Renal cortex interstitium (tissue), 15 donors: ENCODE measurements around the gene ALAD. TPM values are rescaled to one million over a fixed set of nuclear protein-coding genes. Genes with fewer than 3 reads are reported as not detected.
"Not testable (repeated sequence)": the region's sequence is repeated elsewhere in the genome, so short reads cannot be mapped to it uniquely, and the experiment has no call there.

Source experiments
- DNase-seq, 11 donors: peaks; one replicate each; pipeline ENCODE4 v3.0.0-alpha.2; 2013; ENCODE audit warnings: low read depth in 9 of 11, low spot score in 4 of 11; ENCODE audit errors: extremely low read depth in 1 of 11
- long read RNA-seq, 16 experiments: transcript quantifications; one replicate each; lab custom pipeline, GENCODE V29; 2026
- polyA plus RNA-seq, 3 donors: library from polyadenylated mRNA; unstranded; fragments of 120-200 nt; gene quantifications; one replicate each; pipeline ENCODE4 v1.2.1, GENCODE V29; 2013; ENCODE audit not compliant: insufficient read length in 3 of 3

ALAD gene
- 10 to 100 TPM; 37.2 to 46.1 (median 41.7) TPM for polyA plus RNA-seq
- long read RNA-seq, donor 1, transcript ALAD-201 (12 exons, 3,173 nt): major isoform, 5 of 6 reads
- long read RNA-seq, donor 1, partial matches to known transcripts: 0 of 6 reads
- long read RNA-seq, donor 1, other reads (novel, unspliced or antisense): 0 of 6 reads
- long read RNA-seq, donor 2, partial matches to known transcripts: 0 of 5 reads
- long read RNA-seq, donor 2, other reads (novel, unspliced or antisense): 0 of 5 reads
- long read RNA-seq, donor 3, transcript ALAD-201 (12 exons, 3,173 nt): major isoform, 12 of 30 reads
- long read RNA-seq, donor 3, partial matches to known transcripts: 13 of 30 reads
- long read RNA-seq, donor 3, other reads (novel, unspliced or antisense): 0 of 30 reads
- long read RNA-seq, donor 4, transcript ALAD-201 (12 exons, 3,173 nt): major isoform, 8 of 10 reads
- long read RNA-seq, donor 4, partial matches to known transcripts: 0 of 10 reads
- long read RNA-seq, donor 4, other reads (novel, unspliced or antisense): 0 of 10 reads
- long read RNA-seq, donor 5: 0 reads
- long read RNA-seq, donor 6, transcript ALAD-201 (12 exons, 3,173 nt): major isoform, 6 of 6 reads
- long read RNA-seq, donor 6, partial matches to known transcripts: 0 of 6 reads
- long read RNA-seq, donor 6, other reads (novel, unspliced or antisense): 0 of 6 reads
- long read RNA-seq, donor 7, transcript ALAD-201 (12 exons, 3,173 nt): major isoform, 11 of 20 reads
- long read RNA-seq, donor 7, partial matches to known transcripts: 8 of 20 reads
- long read RNA-seq, donor 7, other reads (novel, unspliced or antisense): 0 of 20 reads
- long read RNA-seq, donor 8, transcript ALAD-201 (12 exons, 3,173 nt): major isoform, 13 of 57 reads
- long read RNA-seq, donor 8, partial matches to known transcripts: 40 of 57 reads
- long read RNA-seq, donor 8, other reads (novel, unspliced or antisense): 0 of 57 reads
- long read RNA-seq, donor 9, transcript ALAD-201 (12 exons, 3,173 nt): major isoform, 5 of 5 reads
- long read RNA-seq, donor 9, partial matches to known transcripts: 0 of 5 reads
- long read RNA-seq, donor 9, other reads (novel, unspliced or antisense): 0 of 5 reads
- long read RNA-seq, donor 10, transcript ALAD-201 (12 exons, 3,173 nt): major isoform, 7 of 22 reads
- long read RNA-seq, donor 10, partial matches to known transcripts: 14 of 22 reads
- long read RNA-seq, donor 10, other reads (novel, unspliced or antisense): 0 of 22 reads
- long read RNA-seq, donor 11, transcript ALAD-201 (12 exons, 3,173 nt): major isoform, 6 of 6 reads
- long read RNA-seq, donor 11, partial matches to known transcripts: 0 of 6 reads
- long read RNA-seq, donor 11, other reads (novel, unspliced or antisense): 0 of 6 reads
- long read RNA-seq, donor 12, transcript ALAD-201 (12 exons, 3,173 nt): major isoform, 5 of 15 reads
- long read RNA-seq, donor 12, partial matches to known transcripts: 9 of 15 reads
- long read RNA-seq, donor 12, other reads (novel, unspliced or antisense): 0 of 15 reads
- long read RNA-seq, donor 13: 0 reads
- long read RNA-seq, donor 14, partial matches to known transcripts: 0 of 5 reads
- long read RNA-seq, donor 14, other reads (novel, unspliced or antisense): 0 of 5 reads
- long read RNA-seq, donor 15: 0 reads
- long read RNA-seq, donor 16, transcript ALAD-201 (12 exons, 3,173 nt): major isoform, 16 of 26 reads
- long read RNA-seq, donor 16, partial matches to known transcripts: 6 of 26 reads
- long read RNA-seq, donor 16, other reads (novel, unspliced or antisense): 0 of 26 reads

DNA sequence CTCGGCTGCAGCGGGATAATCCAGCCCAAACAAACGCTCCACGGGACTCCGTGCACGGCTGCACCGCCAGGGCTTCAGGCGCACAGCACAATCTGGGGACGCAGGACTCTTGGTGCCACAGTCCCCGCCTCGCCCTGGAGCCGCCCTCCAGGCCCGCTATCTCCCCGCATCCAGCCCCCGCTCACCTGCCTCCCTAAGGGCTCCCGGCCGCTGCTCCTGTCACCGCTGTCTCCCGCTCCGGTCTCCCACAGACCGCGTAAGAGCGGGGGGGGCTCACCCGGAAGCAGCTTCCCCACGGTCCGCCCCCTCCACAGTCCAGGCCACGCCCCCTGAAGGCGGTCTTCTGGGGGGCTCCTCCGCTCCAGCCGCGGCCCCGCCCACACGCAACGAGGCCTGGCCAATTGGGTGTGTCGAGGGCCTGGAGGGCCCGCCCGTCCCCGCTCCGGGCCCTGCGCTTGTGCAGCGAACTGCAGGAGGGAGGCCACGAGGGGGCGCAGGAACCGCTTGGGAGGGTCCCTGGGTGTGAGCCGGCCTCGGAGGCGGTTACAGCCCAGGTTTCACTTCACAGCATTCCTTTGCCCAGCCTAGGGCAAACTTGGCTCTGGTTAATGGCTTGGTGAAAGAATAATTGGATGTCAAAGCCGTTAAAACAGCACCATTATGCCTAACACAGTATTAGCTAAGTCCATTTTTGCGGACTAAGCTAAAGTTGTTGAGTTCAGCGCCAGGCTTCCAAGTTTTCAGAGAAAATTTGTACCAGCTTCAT is at the start of gene ALAD:
TSS of gene ALAD (minus strand) at position 258 of the 766 bp plus-strand sequence. CDS start 7,725 bp downstream, outside the sequence.
- DNase-seq: peak; percentile 92 to 99 (median 99)

DNA sequence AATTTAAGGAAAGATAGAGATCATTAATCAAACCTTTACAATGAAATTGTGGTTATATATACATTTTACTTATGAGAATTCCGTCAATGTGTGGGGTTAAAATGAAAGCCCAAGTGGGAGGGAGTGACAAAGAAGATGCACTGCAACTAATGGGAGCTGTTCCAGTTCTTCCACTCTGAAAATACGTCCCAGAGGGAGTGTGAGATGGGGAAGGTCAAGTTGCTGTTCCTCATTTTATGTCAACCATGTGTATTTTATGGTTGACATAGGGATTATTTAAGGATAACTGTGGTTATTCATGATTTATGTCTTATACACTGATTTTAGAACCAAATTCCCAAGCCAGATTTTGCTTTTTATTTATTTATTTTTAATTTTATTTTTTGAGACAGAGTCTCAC is 48.3 kb upstream of the ALAD start:
- no peak for DNase-seq

DNA sequence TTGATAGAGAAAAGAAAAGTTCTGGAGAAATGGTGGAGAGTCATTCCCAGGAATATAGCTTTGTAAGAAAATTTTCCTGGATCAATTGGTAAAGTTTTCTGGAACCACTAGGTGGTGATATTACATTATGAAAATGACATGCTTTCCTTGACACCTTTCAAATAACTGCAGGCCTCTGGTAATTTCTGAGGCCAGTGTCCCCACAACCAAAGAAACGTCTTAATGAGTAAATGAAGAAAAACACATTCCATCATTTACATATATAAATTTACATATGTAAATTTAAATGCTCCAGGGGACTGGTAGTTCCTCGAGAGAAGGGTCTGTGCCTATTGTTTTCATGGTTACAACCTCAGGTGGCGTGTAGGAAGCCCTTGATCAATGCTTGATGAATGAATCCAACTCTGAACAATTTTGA is 45.2 kb upstream of the ALAD start:
- no peak for DNase-seq

DNA sequence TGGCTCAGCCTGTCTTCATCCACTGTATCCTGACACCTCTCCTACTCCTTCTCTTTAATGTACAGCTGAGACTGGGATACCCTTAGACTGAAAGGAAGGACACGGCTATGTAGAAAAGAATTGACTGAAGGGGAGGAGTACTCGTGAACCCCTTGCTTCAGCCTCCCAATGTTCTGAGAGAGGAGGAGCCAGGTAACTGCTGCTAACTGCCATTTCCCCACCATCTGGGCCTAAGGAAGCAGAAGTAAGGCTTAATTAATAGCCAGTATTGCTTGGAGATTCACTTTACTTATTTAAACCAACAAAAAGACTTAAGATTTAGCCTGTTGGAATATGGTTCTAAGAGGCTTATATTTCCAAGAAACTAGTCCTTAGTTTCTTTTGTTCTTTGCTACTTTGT is 43.7 kb upstream of the ALAD start:
- no peak for DNase-seq

DNA sequence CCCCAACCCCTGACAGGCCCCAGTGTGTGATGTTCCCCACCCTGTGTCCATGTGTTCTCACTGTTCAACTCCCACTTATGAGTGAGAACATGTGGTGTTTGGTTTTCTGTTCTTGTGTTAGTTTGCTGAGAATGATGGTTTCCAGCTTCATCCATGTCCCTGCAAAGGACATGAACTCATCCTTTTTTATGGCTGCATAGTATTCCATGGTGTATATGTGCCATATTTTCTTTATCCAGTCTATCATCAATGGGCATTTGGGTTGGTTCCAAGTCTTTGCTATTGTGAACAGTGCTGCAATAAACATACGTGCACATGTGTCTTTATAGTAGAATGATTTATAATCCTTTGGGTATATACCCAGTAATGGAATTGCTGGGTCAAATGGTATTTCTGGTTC is 36.6 kb upstream of the ALAD start:
- not testable (repeated sequence) for DNase-seq

DNA sequence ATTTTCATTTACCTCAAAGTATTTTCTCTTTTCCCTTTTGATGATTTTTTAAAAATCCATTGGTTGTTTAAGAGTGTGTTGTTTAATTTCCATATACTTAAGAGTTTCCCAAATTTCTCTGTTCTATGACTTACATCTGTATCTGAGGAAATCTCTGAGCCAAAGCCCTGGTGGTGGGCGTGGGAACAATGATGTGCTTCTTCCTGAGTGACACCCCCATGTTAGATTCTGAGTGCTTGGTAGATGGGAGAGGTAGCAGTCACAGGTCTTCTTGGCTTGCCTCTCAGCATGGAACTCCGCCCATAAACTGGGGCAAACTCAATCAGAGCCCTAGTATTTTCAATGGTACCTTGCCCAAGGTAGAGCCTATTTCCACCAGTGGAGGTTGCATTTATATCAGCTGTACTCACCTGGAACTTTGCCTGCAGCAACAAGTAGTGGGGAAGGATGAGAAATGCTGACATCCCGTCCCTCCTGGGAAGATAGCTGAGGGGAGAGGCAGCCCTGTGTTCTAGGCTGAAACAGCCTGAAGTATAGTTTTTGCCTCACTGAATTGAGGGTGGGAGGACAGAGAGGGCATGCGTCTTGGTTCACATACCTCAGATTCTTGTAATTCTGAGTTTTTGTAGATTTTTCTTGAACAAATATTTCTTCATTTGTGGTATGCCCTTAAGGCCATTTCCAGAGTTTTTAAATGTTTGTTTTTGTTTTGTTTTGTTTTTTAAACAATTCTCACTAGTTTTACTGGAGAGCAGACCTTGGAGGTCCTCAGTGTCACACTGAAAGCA is 35.8 kb upstream of the ALAD start:
- no peak for DNase-seq

DNA sequence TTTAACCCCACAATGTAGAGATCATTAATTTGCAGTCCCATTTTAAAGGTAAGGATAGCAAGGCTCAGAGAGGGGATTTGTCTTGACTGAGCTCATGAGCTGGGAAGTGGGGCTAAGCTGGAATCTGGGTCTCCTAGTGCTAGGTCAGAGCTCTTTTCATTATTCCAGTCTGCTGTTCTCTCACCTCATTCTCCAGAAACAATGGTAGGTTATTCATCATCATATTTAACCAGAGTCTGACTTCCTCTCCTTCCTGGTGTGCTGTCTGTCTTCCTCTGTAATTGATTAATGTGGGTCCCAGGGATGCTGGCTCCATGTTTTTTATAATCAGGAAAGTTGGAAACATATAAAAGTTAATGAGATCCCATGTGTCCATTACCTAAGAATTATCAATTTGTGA is 30.1 kb upstream of the ALAD start:
- no peak for DNase-seq

DNA sequence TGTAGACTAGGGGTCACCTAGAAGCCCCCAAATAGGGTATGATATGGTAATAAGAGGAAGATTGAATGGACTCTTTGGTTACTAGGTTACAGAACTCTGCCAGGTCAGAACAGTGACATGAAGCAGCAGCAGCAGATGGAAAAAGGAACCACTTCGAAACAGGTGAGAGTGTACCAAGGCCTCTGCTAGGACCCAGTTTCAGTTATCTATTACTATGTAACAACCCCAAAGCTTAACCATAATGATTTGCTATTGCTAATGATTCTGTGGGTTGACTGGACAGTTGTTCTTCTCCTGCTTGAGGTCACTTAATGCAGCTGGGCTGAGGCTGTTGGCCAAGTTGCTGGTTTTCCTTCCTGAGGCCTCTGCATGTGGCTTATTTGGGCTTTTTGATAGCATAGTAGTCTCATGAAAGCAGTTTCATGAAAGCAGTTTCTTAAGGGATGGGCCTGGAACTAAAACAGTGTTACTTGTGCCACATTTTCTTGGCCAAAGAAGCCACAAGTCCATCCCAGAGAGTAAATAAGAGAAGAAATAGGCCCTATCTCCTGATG is 27.1 kb upstream of the ALAD start:
- no peak for DNase-seq

DNA sequence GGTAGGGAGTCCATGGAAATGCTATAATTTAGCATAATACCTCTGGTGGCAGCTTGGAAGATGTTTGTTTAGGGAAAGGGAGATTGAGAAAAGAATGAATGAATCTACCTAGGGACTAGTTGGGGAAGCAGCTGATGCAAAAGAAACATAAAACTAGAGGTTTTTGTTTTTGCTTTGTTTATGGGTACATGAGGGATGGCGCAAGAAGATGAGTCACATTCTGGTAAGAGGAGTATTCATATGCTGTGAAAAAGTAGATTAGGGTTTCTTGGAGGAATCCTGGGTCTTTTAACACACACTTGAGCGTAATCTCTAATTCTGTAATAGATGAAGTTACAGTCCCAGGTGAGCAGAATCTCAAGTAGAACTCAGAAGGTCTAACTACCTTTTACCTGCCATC is 26.5 kb upstream of the ALAD start:
- no peak for DNase-seq

DNA sequence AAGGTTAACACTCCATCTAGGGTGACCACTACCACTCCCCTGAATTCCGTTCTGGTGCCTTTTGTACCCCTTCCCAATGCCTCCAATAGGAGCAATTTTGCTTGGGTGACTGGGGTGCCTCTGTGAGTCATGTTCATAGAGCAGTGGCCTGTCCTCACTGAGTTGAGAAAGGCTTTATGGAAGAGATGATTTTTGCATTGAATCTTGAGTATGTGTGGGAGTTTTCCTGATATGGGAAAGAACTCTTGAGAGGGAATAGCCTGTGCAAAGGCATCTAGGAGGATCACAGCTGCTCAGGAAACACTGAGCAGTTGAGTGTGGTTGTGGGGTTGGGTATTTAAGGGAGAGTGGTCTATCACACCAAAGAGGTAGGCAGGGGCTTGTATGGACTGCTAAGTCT is 25.6 kb upstream of the ALAD start:
- DNase-seq: no peak

DNA sequence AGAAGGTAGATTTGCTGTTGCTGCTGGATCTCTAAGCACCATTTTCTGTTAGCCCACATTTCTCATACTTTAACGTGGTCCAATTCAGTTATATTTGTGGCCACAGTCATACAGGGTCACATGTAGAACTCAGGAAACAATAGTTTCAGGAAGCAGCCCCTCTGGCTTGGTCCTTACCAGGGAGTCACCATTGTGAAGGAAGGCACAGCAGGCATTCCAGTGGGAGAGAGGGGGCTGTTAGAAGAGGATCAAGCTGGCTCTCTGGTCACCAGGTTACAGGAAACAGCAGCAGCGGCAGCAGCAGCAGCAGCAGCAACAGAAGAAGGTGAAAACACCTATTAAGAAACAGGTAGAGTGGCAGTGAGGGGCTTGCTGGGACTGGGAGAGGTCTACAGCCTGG is 24.0 kb upstream of the ALAD start:
- DNase-seq: no peak

DNA sequence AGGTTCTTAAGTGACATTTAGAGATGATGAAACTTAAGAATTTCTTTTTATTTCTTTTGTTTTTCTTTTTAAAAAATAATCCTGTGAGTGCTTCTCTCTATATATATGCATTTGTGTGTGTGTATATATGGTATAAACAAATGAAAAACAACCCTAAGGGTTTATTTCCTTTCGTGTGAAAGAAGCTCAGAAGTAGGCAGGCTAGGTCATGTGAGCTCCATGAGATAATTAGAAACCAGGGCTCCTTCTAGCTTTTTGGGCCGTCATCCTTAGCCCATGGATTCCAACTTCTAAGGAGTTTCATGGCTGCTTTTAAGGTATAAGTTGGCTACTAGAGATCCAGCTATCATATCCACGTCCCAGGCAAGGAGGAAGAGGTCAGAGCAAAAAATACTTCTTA is 20.6 kb upstream of the ALAD start:
- DNase-seq: no peak

DNA sequence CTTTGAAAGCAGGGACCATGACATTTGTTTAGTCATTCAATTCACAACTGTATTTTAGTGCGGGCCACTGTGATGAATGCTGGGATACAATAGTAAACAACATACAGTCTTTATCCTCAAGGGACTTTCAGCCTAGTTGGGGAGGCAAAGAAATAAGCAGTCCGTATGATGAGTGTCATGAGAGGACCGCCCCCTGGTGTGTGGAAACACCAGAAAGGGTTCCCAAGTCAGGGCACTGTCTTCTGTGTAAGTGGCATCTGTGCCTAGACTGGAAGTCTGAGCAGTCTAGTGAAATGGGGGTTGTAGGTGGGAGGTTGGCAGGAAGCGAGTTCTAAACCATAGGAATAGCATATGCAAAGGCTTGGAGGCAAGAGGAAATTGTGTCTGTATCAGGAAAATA is 16.3 kb upstream of the ALAD start:
- no peak for DNase-seq

DNA sequence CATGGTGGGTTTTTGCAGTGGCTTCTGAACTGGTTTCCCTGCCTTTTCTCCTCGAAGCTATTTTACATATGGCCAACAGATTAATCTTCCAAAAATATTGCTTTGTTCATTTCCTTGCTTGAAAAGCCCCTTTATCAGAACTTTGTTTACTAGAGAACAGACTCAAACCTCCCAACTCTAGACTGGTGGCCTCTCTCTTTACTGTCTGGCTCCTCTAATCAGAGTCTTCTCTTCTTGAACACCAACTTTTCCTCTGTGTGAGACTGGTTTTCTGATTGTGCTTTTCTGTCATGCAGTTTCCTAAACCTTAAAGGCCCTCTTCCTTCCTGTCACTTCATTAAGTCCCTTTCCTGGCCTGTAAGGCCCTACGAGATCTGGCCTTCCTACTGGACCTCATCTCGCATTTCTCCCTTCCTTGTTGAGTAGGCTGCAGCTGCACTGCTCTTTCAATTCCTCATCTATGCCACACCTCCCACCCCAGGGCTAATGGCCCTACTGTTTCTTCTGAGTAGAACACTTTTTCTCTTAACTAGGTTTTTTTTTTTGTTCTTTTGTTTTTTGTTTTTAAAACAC is 15.2 kb upstream of the ALAD start:
- DNase-seq: no peak

DNA sequence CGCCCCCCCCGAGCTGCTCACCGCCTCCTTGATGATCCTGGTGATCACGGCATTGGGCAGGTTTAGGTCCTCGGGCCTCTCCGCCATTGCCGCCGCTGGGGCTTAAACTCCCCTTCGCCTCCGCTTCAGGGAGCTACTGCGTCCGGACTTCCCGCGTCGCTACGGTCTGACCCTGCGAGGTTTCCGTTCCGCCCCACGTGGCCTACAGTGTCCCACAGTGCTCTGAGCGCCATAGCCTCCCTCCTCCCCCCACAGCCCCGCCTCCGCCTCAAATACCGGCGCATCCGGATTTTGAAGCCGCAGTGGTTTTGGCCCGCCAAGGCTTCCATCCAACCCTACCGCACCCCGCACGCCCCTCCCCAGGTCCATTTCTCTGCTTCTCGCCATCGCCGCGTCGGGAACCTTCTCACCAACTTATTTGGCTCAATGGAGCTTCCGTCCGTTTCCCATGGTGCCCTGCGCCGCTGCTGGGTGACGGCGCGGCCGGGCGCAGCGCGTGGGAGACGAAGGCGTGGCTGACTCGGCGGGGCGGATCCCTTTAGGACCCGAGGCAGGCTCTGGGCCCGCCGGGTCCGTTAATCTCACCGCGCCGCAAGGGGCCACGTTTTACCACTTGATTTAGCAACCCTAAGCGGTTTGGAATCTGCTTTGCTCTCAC is 9.3 kb upstream of the ALAD start, which contains the start of the genes C9orf43 and POLE3:
TSS of gene C9orf43 (plus strand) at position 541 of the 658 bp plus-strand sequence. CDS start 2,747 bp downstream, outside the sequence.
TSS of gene POLE3 (minus strand) at position 469 of the 658 bp plus-strand sequence. CDS start at position 87, 382 bp downstream.
- peak; percentile 86 to 98 (median 95) for DNase-seq

DNA sequence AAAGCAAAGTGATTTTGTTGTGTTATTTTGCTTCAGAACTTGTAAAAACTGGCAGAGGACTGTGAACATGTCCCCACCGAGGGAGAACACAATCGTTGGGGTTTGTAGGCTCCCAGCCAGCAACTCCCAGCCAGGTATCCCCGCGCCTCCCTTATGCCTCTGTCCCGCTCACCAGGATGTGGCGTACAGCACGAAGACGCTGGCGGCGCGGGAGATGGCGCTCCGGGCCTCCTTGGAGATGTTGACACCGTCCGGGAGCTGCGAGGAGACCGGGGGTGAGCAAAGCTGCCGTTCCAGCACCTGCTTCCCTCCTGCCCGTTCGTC is 8.8 kb upstream of the ALAD start:
- no peak for DNase-seq
